ENCODE measurements around the gene ABCA9.
"Not testable (repeated sequence)": the region's sequence is repeated elsewhere in the genome, so short reads cannot be mapped to it uniquely, and the experiment has no call there.

GRCh38 chr17:68959117-68959516, 101.6 kb downstream of the ABCA9 start:
- not testable (repeated sequence) for TF ChIP-seq CTCF, EZH2phosphoT487, EZH2 (IDR thresholded peaks at IDR 0.05)
